ENCODE measurements around the gene LCE2D.

The LCE2D gene

DNA sequence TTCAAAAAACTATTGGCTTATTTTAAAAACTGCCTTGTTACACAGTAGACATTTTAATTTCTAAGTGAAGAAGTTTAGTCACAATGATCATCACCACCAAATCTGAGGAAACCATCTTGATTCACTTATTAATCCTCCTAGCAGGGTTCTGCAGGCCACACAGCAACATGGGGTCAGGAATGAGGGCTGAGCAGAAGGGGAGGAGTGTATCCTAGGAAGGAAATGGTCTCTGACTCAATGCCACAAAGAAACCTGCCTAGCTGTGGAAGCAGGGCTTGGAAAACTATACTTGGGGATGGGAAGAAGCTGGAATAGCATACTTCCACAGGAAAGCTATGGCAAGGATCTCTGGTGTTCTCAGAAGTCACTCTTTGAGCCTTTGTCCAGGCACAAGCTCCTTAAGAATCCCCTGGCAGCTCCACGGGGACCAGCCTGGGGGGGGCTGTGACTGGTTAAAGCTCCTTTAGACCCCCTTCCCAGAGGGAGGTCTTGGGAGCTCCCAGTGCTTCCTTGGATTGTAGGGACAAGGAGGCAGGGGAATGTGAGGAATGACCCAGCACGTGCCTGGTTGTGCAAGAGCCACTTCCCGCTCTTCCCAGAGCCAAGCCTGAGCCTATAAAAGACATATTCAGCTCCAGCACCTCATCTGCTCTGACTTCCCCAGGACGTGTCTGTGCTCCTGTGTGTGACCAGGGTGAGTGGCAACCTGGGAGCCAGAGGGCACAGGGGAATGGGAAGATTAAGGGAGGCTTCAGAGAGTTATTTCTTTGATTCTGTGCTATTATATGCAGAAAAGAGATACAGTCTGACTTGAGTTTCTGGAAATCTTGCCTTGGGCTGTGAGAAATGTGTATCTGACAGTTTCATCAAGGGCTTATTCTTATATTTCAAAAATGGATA, 34.8 kb downstream of the LCE2D start, which contains the start of gene LCE2A:
TSS of gene LCE2A (plus strand) at position 645 of the 900 bp plus-strand sequence. CDS start 557 bp downstream, outside the sequence.
- no peak for DNase-seq (ENCODE audit: low spot score)

DNA sequence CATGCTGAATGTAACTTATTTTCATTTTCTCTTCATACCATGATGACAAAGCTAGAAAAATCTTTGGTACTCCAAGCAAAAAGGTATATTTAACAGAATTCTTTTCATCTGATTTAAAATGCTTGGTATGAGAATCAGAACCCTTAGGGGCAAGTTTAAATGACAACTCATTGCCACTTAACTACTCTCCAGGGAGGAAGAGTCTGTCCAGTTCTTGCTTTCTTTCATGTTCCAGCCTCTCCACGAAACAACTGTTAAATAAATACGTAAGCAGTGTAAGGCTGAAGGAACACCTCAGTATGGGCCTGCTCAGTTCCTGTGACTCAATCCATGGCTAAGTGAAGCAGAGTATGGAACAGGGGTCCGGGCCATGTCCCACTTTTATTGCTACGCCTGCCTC, 36.6 kb downstream of the LCE2D start:
- no peak for DNase-seq (ENCODE audit: low spot score)

DNA sequence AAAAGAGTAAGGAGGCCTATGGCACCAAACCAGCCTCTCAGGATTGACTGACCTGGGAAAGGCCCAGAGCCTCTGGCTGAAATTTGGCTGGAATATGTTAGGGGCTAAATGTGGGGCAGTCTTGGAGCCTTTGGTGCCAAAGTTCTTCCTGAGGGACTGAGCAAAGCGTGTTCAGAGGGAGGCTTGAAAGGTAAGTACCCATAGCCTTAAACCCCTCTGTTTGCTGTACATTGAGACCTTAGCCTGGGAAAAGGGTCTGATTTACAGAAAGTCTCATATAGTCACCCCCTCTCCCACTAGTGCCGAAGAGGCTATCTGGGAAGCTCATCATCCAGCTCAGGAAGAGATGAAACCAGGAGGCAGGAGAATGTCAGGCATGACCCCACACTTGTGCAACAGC, 44.7 kb downstream of the LCE2D start, which contains the start of gene LCE4A:
TSS of gene LCE4A (plus strand) at position 301 of the 400 bp plus-strand sequence. CDS start 916 bp downstream, outside the sequence.
- no peak for DNase-seq (ENCODE audit: low spot score)
